ENCODE data around the gene CASP14. TPM values are rescaled to one million over a fixed set of nuclear protein-coding genes. Genes with fewer than 3 reads are reported as not detected.

CASP14 gene
- polyA plus RNA-seq (not detected in 2 replicates), polyA minus RNA-seq (not detected in 2 replicates)

- Histone ChIP-seq H3K9me2 (ENCODE audit: insufficient read depth, low read length) (no peaks in the 10 kb centered on the region), H3K27me3 (ENCODE audit: insufficient read depth, low read depth, low read length) (no peaks in the 10 kb centered on the region), H2AFZ (ENCODE audit: low read depth, low read length) (no peak within 1 kb of the TSS), H3K27ac (ENCODE audit: low read length) (no peak within 1 kb of the TSS), H3K4me3 (ENCODE audit: low read length) (no peak within 1 kb of the TSS), H3K79me2 (replicated peaks; ENCODE audit: insufficient read depth, low read length) (no peaks in the 10 kb centered on the region), H4K20me1 (ENCODE audit: insufficient read depth) (no peaks in the 10 kb centered on the region), H3K4me2 (ENCODE audit: low read length) (no peak within 1 kb of the TSS), H3K9me3 (ENCODE audit: low read length) (no peaks in the 10 kb centered on the region), H3K36me3 (ENCODE audit: insufficient read depth, low read length) (no peaks in the 10 kb centered on the region), H3F3A (ENCODE audit: insufficient read depth, low read length, poor library complexity, severe bottlenecking) (no peaks in the 10 kb centered on the region), H3K9ac (ENCODE audit: low read length) (no peak within 1 kb of the TSS)
- TF ChIP-seq TAF1 (IDR thresholded peaks at IDR 0.05; ENCODE audit: low read depth) (no peak), CTCF (IDR thresholded peaks at IDR 0.05; ENCODE audit: poor library complexity, severe bottlenecking) (no peak), EZH2 (IDR thresholded peaks at IDR 0.05; ENCODE audit: borderline replicate concordance, insufficient read depth, low read length, poor library complexity, severe bottlenecking) (no peak), EP300 (conservative IDR thresholded peaks at IDR 0.05; ENCODE audit: poor library complexity, severe bottlenecking) (no peak), REST (IDR thresholded peaks at IDR 0.05; ENCODE audit: borderline replicate concordance) (no peak), POLR2AphosphoS5 (IDR thresholded peaks at IDR 0.05) (no peak), SMC3 (conservative IDR thresholded peaks at IDR 0.05; ENCODE audit: poor library complexity) (no peak), MXI1 (conservative IDR thresholded peaks at IDR 0.05; ENCODE audit: poor library complexity, severe bottlenecking) (no peak), RAD21 (conservative IDR thresholded peaks at IDR 0.05) (no peak)
Measured at GRCh38 chr19:15048885-15049541, at the start of gene CASP14. Gene CASP14 (plus strand): TSS chr19:15049480. CDS start chr19:15052252, 2,772 bp downstream.

GRCh38 chr19:15008308-15008707 lies 41.0 kb upstream of the CASP14 start:
- Histone ChIP-seq H3K36me3 (ENCODE audit: insufficient read depth, low read length) (no peaks in the 10 kb centered on the region), H3K4me3 (ENCODE audit: low read length) (no peak overlapping the region), H3F3A (ENCODE audit: insufficient read depth, low read length, poor library complexity, severe bottlenecking) (no peaks in the 10 kb centered on the region), H3K27me3 (ENCODE audit: insufficient read depth, low read depth, low read length) (peaks cover 12% of the 10 kb centered on the region), H3K79me2 (replicated peaks; ENCODE audit: insufficient read depth, low read length) (no peaks in the 10 kb centered on the region), H3K9me3 (ENCODE audit: low read length) (no peaks in the 10 kb centered on the region), H3K4me2 (ENCODE audit: low read length) (no peak overlapping the region), H2AFZ (ENCODE audit: low read depth, low read length) (no peak overlapping the region), H4K20me1 (ENCODE audit: insufficient read depth) (no peaks in the 10 kb centered on the region), H3K27ac (ENCODE audit: low read length) (no peak overlapping the region), H3K9me2 (ENCODE audit: insufficient read depth, low read length) (no peaks in the 10 kb centered on the region), H3K9ac (ENCODE audit: low read length) (no peak overlapping the region)
- TF ChIP-seq EP300 (conservative IDR thresholded peaks at IDR 0.05; ENCODE audit: poor library complexity, severe bottlenecking) (no peak), MXI1 (conservative IDR thresholded peaks at IDR 0.05; ENCODE audit: poor library complexity, severe bottlenecking) (no peak), SMC3 (conservative IDR thresholded peaks at IDR 0.05; ENCODE audit: poor library complexity) (no peak), CTCF (IDR thresholded peaks at IDR 0.05; ENCODE audit: poor library complexity, severe bottlenecking) (no peak), POLR2AphosphoS5 (IDR thresholded peaks at IDR 0.05) (no peak), REST (IDR thresholded peaks at IDR 0.05; ENCODE audit: borderline replicate concordance) (no peak), EZH2 (IDR thresholded peaks at IDR 0.05; ENCODE audit: borderline replicate concordance, insufficient read depth, low read length, poor library complexity, severe bottlenecking) (no peak), TAF1 (IDR thresholded peaks at IDR 0.05; ENCODE audit: low read depth) (no peak), RAD21 (conservative IDR thresholded peaks at IDR 0.05) (no peak)
